HTERT RPE-1 (cell line): ENCODE results near the gene RASA1.

ENCODE experiments used
- in situ Hi-C: fragments of 300-500 bp; cut with MboI; formaldehyde crosslinking; loops from 4 replicates; pipeline ENCODE4 v1.14.3; 2020; ENCODE audit warnings: low sequenced_read_pairs

RASA1 gene

GRCh38 chr5:87359106-87359505, 91.4 kb downstream of the RASA1 start:
- in situ Hi-C loops, result no loop called here

- in situ Hi-C loops, result no loop called here
Observed at GRCh38 chr5:87360132-87360531, 92.4 kb downstream of the RASA1 start.

DNA sequence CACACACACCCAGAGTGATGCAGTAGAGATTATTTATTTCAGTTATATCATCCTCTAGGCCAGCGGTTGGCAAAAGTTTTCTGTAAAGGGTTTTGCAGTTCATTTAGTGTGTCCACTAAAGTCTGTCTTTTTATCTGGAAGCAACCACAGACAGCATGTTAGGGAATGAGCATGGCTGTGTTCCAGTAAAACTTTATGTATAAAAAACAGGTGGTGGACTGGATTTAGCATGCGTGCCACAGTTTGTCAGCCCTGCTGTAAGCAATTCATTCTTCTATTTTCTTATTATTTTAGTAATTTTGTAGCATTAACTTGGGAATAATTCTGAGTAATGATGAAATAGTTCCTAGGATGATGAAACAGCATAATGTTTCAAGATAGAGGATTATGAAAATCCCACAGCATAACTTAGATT, 93.4 kb downstream of the RASA1 start:
- in situ Hi-C loops, result no loop called here

DNA sequence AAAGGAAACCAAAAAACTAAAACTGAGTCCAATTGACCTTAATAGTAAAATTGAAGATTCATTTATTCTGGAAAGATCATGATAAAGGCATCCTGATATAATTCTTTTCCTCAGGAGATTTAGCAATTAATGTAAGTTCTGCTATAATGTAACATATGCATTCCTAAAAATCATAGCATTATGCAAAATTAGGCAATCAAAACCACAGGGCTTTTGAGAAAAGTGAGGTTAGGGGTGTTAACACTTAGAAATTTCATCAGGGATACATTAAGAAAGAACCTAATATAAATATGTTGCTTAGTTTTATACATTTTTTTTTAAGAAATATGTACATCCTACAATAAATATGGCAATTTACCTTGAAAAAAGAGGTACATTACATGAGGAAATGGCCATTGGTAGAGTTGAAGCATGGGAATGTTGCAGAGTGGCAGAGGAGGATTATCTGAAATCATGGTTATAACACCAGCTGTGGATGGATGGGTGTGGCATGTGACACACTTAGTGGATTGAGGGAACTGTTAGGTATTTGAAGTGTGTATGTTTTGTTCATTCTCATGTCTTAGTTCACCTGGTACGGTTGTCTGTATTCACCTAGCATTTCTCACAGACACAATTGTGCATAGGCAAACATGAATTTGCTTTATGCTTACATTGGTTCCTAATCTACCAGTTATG, 94.0 kb downstream of the RASA1 start:
- in situ Hi-C loops, result no loop called here

DNA sequence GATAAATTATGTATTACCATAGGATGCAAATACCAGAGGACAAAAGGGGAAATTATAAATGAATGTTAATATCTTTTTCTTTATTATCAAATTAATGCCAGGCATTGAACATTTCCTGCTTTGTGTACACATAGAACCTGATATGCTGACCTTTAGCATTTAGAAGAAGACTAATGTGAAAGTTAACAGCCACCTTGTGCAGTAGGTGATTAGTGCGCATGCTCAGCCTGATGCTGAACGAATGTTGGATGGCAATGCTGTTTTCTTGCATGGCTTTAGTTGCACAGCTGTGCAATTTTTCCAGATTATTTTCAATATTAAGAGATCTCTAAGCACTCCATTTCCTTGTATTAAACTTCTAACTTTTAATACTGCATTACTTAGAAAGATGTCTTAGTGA, 99.6 kb downstream of the RASA1 start:
- in situ Hi-C loops, result no loop called here

- in situ Hi-C loops, result no loop called here
Observed at GRCh38 chr5:87368601-87369000, 100.9 kb downstream of the RASA1 start.

GRCh38 chr5:87369431-87369830, 101.7 kb downstream of the RASA1 start:
- in situ Hi-C loops, result no loop called here

DNA sequence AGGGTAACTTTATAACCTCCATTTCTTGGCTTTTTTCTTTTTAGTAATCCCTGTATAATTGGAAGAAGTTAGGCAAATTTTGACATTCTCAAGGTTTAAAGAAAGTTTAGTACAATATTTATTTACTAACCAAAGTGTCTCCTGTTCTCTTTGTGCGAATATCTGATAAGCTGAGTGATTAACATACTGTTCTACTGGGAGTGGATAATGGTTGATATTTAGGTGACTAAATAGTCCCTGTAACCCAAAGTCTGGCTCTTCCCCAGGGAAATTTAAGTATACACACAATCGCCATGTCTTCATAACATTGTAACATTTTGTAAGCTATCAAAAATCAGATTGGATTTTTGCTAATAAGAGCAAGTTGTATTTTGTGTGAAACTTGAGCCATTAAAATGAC, 105.0 kb downstream of the RASA1 start:
- in situ Hi-C loops, result no loop called here

DNA sequence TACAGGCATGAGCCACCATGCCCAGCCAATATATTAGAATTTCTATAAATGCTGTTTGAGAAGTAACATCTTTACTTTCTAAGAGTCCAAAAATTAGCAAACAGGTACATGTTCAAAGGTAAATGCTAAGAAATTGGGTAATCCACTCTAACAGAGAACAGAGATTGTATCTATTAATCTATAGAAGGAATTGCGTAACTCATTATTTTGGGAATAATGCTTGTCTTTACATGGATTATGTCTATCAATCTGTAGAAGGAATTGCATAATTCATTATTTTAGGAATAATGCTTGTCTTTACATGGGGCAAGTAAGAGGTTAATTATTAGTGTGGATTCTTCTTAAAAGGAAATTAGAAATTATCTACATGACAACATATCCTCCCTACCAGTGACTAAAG, 114.5 kb downstream of the RASA1 start:
- in situ Hi-C loops, result no loop called here

GRCh38 chr5:87383216-87383615, 115.5 kb downstream of the RASA1 start:
- in situ Hi-C loops, result no loop called here

DNA sequence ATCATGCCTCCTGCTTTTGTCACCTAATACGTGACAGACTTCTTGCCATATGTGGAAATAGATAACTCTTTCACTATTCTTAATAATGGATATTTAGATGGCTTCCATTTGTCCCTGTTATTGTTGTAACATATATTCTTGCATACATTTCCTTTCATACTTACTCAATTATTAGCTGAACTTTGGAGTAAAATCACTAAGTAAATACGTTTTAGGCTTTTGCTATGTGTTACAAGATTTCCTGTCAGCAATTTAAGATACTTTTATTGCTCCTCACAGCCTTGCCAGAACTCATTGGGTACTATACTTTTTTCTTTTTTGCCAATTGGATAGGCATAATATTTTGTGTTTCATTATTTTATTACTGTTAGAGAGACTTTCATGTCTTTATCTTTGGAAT, 118.1 kb downstream of the RASA1 start:
- in situ Hi-C loops, result no loop called here

DNA sequence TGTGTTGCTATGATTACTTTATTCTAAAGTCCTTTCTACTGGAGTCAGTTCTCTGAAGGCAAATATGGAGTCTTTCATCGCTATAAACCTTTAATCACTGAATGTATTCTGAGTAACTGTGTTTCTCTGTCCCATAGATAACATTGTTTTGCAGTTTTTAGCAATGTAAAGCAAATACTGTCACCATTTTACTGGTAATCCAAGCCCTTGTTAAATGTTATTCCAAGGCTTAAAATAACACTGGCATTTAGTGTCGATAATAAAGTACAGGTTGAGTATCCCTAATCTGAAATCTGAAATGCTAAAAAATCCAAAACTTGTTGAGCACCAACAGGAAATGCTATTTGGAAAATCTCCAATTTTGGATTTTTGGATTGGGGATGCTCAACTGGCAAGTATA, 120.4 kb downstream of the RASA1 start:
- in situ Hi-C loops, result no loop called here

- in situ Hi-C loops, result no loop called here
Observed at GRCh38 chr5:87389296-87390034, 121.8 kb downstream of the RASA1 start.

GRCh38 chr5:87390075-87390474, 122.4 kb downstream of the RASA1 start:
- in situ Hi-C loops, result no loop called here

DNA sequence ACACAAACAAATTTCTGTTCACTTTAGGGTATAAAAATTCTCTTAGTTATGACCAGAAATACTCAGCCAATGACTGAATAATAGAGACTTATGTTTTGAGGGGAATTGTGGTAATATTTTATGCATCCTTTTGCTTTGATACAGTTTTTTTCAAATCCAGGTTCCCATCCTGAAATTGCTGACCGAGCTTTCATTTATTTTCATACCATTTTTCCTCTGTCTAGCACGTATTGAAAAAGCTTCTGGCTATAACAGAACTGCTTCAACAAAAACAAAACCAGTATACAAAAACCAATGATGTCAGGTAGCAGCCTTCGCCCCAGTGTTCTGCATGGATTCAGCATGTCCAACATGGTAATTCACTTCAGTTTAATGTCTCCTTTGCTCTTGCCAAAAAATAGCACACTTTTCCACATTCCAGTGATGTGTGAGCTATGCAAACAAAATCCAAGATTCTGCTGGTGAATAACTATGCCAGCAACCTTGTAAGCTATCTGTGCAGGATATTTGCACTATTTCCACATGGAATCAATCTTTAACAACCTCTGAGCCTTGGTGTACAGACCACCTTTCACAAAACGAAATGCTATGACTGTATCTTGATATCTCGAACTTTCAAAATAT, 123.0 kb downstream of the RASA1 start:
- in situ Hi-C loops, result no loop called here

- in situ Hi-C loops, result no loop called here
Observed at GRCh38 chr5:87392170-87392569, 124.5 kb downstream of the RASA1 start.

- in situ Hi-C loops, result no loop called here
Observed at GRCh38 chr5:87392801-87393200, 125.1 kb downstream of the RASA1 start.

- in situ Hi-C loops, result no loop called here
Observed at GRCh38 chr5:87393331-87393730, 125.6 kb downstream of the RASA1 start.

DNA sequence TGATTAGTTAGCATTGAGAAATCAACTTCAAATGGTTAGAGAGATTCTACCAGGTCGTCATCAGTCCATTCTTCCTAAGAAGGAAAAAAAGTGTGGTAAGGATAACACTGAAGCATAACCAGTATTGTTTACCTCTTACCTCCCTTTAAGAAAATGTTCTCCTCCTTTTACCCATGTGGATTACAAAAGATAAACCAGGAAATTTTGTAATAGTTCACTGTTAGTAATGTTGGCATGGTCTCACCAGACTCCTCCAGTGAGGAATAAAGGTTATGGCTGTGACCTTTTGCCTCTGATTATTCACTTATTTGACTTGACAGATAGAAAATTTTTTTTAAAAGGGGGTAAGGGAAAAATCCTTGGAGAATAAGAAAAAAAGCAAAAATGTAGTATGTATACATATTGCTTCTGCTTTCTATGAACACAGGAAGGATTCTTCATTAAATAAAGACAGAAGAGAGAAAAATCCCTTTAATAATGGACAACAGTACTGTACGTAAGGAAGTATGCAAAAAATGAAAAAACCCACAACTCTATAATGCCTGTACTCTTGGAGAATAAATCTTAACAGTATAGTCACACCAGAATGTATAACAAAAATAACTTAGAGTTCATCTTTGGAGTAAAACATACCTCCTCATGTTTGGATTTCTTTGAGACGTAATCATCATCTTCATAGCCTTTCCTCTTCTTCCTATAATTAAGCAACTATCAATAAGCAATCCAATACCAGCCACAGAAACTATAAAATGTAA, 126.9 kb downstream of the RASA1 start:
- in situ Hi-C loops, result no loop called here

GRCh38 chr5:87398981-87399614, 131.4 kb downstream of the RASA1 start:
- in situ Hi-C loops, result no loop called here

DNA sequence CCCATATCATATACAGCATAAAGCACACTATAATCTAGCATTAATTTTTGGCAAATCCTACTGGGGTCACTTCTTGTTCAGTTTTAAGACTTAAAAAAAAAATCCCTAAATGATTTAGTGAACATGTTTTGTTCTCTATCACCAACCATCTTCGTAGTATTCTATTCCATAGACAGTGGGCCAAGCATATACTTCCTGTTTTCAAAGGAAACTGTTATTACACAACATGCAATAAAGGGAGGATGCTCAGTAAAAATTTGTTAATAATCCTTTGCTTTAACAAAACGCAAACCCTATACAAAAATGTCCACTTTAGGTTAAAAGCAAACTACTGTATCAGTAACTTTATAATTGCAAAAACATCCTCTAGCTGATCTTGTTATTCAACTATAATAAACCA, 132.0 kb downstream of the RASA1 start:
- in situ Hi-C loops, result no loop called here
